Measurements from ENCODE around the gene ANP32E. TPM values are rescaled to one million over a fixed set of nuclear protein-coding genes. Genes with fewer than 3 reads are reported as not detected.

Gene ANP32E
- total and polyA plus RNA-seq, 2 donors (not counting 1 experiment from before 2014, with no cell fraction given): 5.1 to 47.1 TPM

GRCh38 chr1:150263549-150263948 lies 27.6 kb upstream of the ANP32E start:
- Mint-ChIP-seq H3K9me3 (ENCODE audit: insufficient read depth) (no peaks in the 10 kb centered on the region), H3K4me3 (no peak overlapping the region), H3K4me1 (peaks cover 18% of the 10 kb centered on the region), H3K27ac (no peak overlapping the region), H3K27me3 (peaks cover 8% of the 10 kb centered on the region)
- no CpG with 5 or more reads among the region's 6 CpGs for WGBS (ENCODE audit: insufficient coverage)
- H3K4me1 ChIP-seq (ENCODE audit: control insufficient read depth in 2 of 2, insufficient read depth in 2 of 2, low read length in 2 of 2): peaks cover 12 to 16% of the 10 kb centered on the region in 2 donors
- TF ChIP-seq EZH2 (IDR thresholded peaks at IDR 0.05; ENCODE audit: borderline replicate concordance, insufficient read depth, low read depth, low read length, poor library complexity, severe bottlenecking) (no peak), CTCF (IDR thresholded peaks at IDR 0.05) (no peak)
- peaks cover 22% of the 10 kb centered on the region for H3K79me2 ChIP-seq (ENCODE audit: control insufficient read depth, insufficient read depth, low read length)
- POLR2A ChIA-PET: no interaction called here
- H3K9me3 ChIP-seq (ENCODE audit: control extremely low read depth in 1 of 3, control insufficient read depth in 2 of 3, insufficient read depth in 1 of 3, low read length in 2 of 3): no peaks in the 10 kb centered on the region
- H2AFZ ChIP-seq (ENCODE audit: insufficient read depth, low read depth, low read length, poor library complexity, severe bottlenecking): no peak overlapping the region
- peaks cover 0 to 10% (median 4%) of the 10 kb centered on the region in 4 experiments for H3K27me3 ChIP-seq (replicated peaks in 1 of 4; ENCODE audit: control extremely low read depth in 1 of 4, control insufficient read depth in 3 of 4, insufficient read depth in 4 of 4, low read length in 3 of 4)
- peaks cover 8% of the 10 kb centered on the region for H4K20me1 ChIP-seq (ENCODE audit: control insufficient read depth, insufficient read depth, low read length, poor library complexity, severe bottlenecking)
- ATAC-seq (ENCODE audit: low read depth): no peak
- H3K4me3 ChIP-seq (ENCODE audit: control extremely low read depth in 1 of 5, extremely low read depth in 1 of 5, insufficient read depth in 1 of 5, low read depth in 2 of 5, low read length in 4 of 5): no peak overlapping the region
- no peak for DNase-seq
- H3K9ac ChIP-seq (ENCODE audit: low read length): no peak overlapping the region
- CTCF ChIA-PET: no interaction called here
- no peak overlapping the region for H3K4me2 ChIP-seq (replicated peaks; ENCODE audit: low read depth, low read length, poor library complexity, severe bottlenecking)
- no peak overlapping the region for H3K27ac ChIP-seq (ENCODE audit: low read length in 2 of 2)
- intact Hi-C loops (cut with micrococcal nuclease): no loop called here
- peaks cover 0 to 28% of the 10 kb centered on the region in 2 experiments for H3K36me3 ChIP-seq (replicated peaks in 1 of 2; ENCODE audit: control extremely low read depth in 1 of 2, control insufficient read depth in 1 of 2, extremely low read depth in 1 of 2, insufficient read depth in 2 of 2, low read length in 1 of 2)

- ATAC-seq (ENCODE audit: low read depth): peak; percentile 24
- Mint-ChIP-seq H3K27ac (no peak overlapping the region), H3K4me1 (peaks cover 10% of the 10 kb centered on the region), H3K27me3 (peaks cover 17% of the 10 kb centered on the region), H3K4me3 (no peak overlapping the region), H3K9me3 (ENCODE audit: insufficient read depth) (no peaks in the 10 kb centered on the region)
- Histone ChIP-seq H3K27me3 (replicated peaks in 1 of 4; ENCODE audit: control extremely low read depth in 1 of 4, control insufficient read depth in 3 of 4, insufficient read depth in 4 of 4, low read length in 3 of 4) (peaks cover 0 to 19% (median 12%) of the 10 kb centered on the region in 4 experiments), H3K4me3 (ENCODE audit: control extremely low read depth in 1 of 5, extremely low read depth in 1 of 5, insufficient read depth in 1 of 5, low read depth in 2 of 5, low read length in 4 of 5) (no peak overlapping the region), H3K9me3 (ENCODE audit: control extremely low read depth in 1 of 3, control insufficient read depth in 2 of 3, insufficient read depth in 1 of 3, low read length in 2 of 3) (no peaks in the 10 kb centered on the region), H3K4me2 (replicated peaks; ENCODE audit: low read depth, low read length, poor library complexity, severe bottlenecking) (no peak overlapping the region), H4K20me1 (ENCODE audit: control insufficient read depth, insufficient read depth, low read length, poor library complexity, severe bottlenecking) (peaks cover 3% of the 10 kb centered on the region), H2AFZ (ENCODE audit: insufficient read depth, low read depth, low read length, poor library complexity, severe bottlenecking) (no peak overlapping the region), H3K79me2 (ENCODE audit: control insufficient read depth, insufficient read depth, low read length) (peaks cover 13% of the 10 kb centered on the region), H3K9ac (ENCODE audit: low read length) (no peak overlapping the region), H3K36me3 (replicated peaks in 1 of 2; ENCODE audit: control extremely low read depth in 1 of 2, control insufficient read depth in 1 of 2, extremely low read depth in 1 of 2, insufficient read depth in 2 of 2, low read length in 1 of 2) (peaks cover 0 to 28% of the 10 kb centered on the region in 2 experiments), H3K27ac (ENCODE audit: low read length in 2 of 2) (no peak overlapping the region), H3K4me1 (ENCODE audit: control insufficient read depth in 2 of 2, insufficient read depth in 2 of 2, low read length in 2 of 2) (peaks cover 7% of the 10 kb centered on the region in 2 donors)
- intact Hi-C loops (cut with micrococcal nuclease): no loop called here
- TF ChIP-seq CTCF (IDR thresholded peaks at IDR 0.05): no peak
- TF ChIP-seq EZH2 (IDR thresholded peaks at IDR 0.05; ENCODE audit: borderline replicate concordance, insufficient read depth, low read depth, low read length, poor library complexity, severe bottlenecking): no peak
- ChIA-PET POLR2A (no interaction called here), CTCF (interaction anchor here (1.1 to 1.5 kb wide), 2 partner anchors 9 to 19 kb away, joined by 4 to 6 read pairs; no protein-coding TSS in a partner anchor)
- 31% methylated on average over 2 of the region's 6 CpGs for WGBS (ENCODE audit: insufficient coverage)
- DNase-seq: no peak
Measured at GRCh38 chr1:150262388-150263320, 26.7 kb upstream of the ANP32E start.
